Stomach (tissue), 4 donors: ENCODE data around the gene AIF1.

Experiments used
- CTCF ChIP-seq, 7 experiments: fragments of 450-650 bp in 4 of 7; fragments of 200-600 bp in 3 of 7; sonication (generic) in 3 of 7; IDR thresholded peaks; one replicate each; pipeline ENCODE4 v1.5.1; 2016 to 2019; ENCODE audit warnings: antibody characterized with exemption in 7 of 7, control low read depth in 2 of 7, mild to moderate bottlenecking in 1 of 7
- POLR2A ChIP-seq, 4 donors: fragments of 450-650 bp; IDR thresholded peaks; one replicate each; pipeline ENCODE4 v1.6.1; 2016; ENCODE audit warnings: antibody characterized with exemption in 4 of 4, control low read depth in 2 of 4, mild to moderate bottlenecking in 1 of 4, moderate library complexity in 1 of 4

- no peak for TF ChIP-seq POLR2A (IDR thresholded peaks at IDR 0.05)
- TF ChIP-seq CTCF (IDR thresholded peaks at IDR 0.05), result no peak
These were observed 9.0 kb downstream of the AIF1 start for GRCh38 chr6:31624070-31624469.
